Measurements from ENCODE around the gene ADAMTS2. TPM values are rescaled to one million over a fixed set of nuclear protein-coding genes. Genes with fewer than 3 reads are reported as not detected.

The ADAMTS2 gene
- total and polyA plus RNA-seq, 12 donors, result 4.3 to 70.3 (median 22.4) TPM

- intact Hi-C loops (cut with DNase I), result no loop called here
- Histone ChIP-seq H3K9me3 (replicated peaks in 1 of 3) (no peaks in the 10 kb centered on the region), H3K36me3 (replicated peaks in 1 of 2) (no peaks in the 10 kb centered on the region), H3K4me1 (replicated peaks in 1 of 2) (no peaks in the 10 kb centered on the region), H3K4me3 (no peak overlapping the region), H3K27me3 (no peaks in the 10 kb centered on the region), H3K27ac (peak overlapping the region in 2 of 5 donors; percentile 52 to 78)
- TF ChIP-seq CTCF (IDR thresholded peaks at IDR 0.05) (no peak), POLR2A (IDR thresholded peaks at IDR 0.05) (no peak)
- DNase-seq, result peak in 1 of 7 donors; percentile 47
- 81 to 88% (median 83%) methylated on average over 6 to 9 of the region's 9 CpGs for WGBS, 4 donors
Measured at GRCh38 chr5:179379321-179379890, 34.1 kb upstream of the ADAMTS2 start.

- H3K9me3 ChIP-seq (replicated peaks in 1 of 3), result no peaks in the 10 kb centered on the region
- no peak for TF ChIP-seq CTCF (IDR thresholded peaks at IDR 0.05)
- no peak for TF ChIP-seq POLR2A (IDR thresholded peaks at IDR 0.05)
- 47 to 70% (median 60%) methylated on average over 13 to 16 of the region's 16 CpGs for WGBS, 4 donors
- H3K36me3 ChIP-seq (replicated peaks in 1 of 2), result no peaks in the 10 kb centered on the region
- peak overlapping the region in 3 of 5 donors; percentile 6 to 78 (median 68) for H3K27ac ChIP-seq
- intact Hi-C loops (cut with DNase I), result no loop called here
- no peaks in the 10 kb centered on the region for H3K4me1 ChIP-seq (replicated peaks in 1 of 2)
- H3K27me3 ChIP-seq, result no peaks in the 10 kb centered on the region
- peak in 2 of 7 donors; percentile 16 to 54 for DNase-seq
- no peak overlapping the region for H3K4me3 ChIP-seq
Measured at GRCh38 chr5:179378441-179379271, 33.4 kb upstream of the ADAMTS2 start.

GRCh38 chr5:179378116-179378440 is 32.8 kb upstream of the ADAMTS2 start:
- TF ChIP-seq CTCF (IDR thresholded peaks at IDR 0.05), result no peak
- Histone ChIP-seq H3K4me3 (no peak overlapping the region), H3K4me1 (replicated peaks in 1 of 2) (no peaks in the 10 kb centered on the region), H3K9me3 (replicated peaks in 1 of 3) (no peaks in the 10 kb centered on the region), H3K36me3 (replicated peaks in 1 of 2) (no peaks in the 10 kb centered on the region), H3K27me3 (no peaks in the 10 kb centered on the region), H3K27ac (peak overlapping the region in 3 of 5 donors; percentile 6 to 78 (median 68))
- intact Hi-C loops (cut with DNase I), result no loop called here
- peak in 1 of 7 donors; percentile 31 for DNase-seq
- WGBS, 4 donors, result 76 to 100% (median 90%) methylated on average over 1 to 5 of the region's 5 CpGs

GRCh38 chr5:179377421-179378115 is 32.3 kb upstream of the ADAMTS2 start:
- H3K36me3 ChIP-seq (replicated peaks in 1 of 2), result no peaks in the 10 kb centered on the region
- no peaks in the 10 kb centered on the region for H3K27me3 ChIP-seq
- H3K4me1 ChIP-seq (replicated peaks in 1 of 2), result no peaks in the 10 kb centered on the region
- H3K9me3 ChIP-seq (replicated peaks in 1 of 3), result no peaks in the 10 kb centered on the region
- no peak overlapping the region for H3K4me3 ChIP-seq
- TF ChIP-seq CTCF (IDR thresholded peaks at IDR 0.05) (no peak), POLR2A (IDR thresholded peaks at IDR 0.05) (no peak)
- intact Hi-C loops (cut with DNase I), result no loop called here
- peak overlapping the region in 2 of 5 donors; percentile 68 to 78 for H3K27ac ChIP-seq
- WGBS, 4 donors, result 79 to 87% (median 82%) methylated on average over 14 to 17 of the region's 17 CpGs
- peak in 1 of 7 donors; percentile 18 for DNase-seq
